NCI-H1105 treated with DMSO at 0.1 percent for 48 hours (cell line): ENCODE measurements around the gene ERVMER34-1.

ENCODE experiments used
- DNase-seq: peaks from one replicate; lab custom pipeline; 2025; lab: John Stamatoyannopoulos, UW

Gene ERVMER34-1, protein sequence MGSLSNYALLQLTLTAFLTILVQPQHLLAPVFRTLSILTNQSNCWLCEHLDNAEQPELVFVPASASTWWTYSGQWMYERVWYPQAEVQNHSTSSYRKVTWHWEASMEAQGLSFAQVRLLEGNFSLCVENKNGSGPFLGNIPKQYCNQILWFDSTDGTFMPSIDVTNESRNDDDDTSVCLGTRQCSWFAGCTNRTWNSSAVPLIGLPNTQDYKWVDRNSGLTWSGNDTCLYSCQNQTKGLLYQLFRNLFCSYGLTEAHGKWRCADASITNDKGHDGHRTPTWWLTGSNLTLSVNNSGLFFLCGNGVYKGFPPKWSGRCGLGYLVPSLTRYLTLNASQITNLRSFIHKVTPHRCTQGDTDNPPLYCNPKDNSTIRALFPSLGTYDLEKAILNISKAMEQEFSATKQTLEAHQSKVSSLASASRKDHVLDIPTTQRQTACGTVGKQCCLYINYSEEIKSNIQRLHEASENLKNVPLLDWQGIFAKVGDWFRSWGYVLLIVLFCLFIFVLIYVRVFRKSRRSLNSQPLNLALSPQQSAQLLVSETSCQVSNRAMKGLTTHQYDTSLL

DNA sequence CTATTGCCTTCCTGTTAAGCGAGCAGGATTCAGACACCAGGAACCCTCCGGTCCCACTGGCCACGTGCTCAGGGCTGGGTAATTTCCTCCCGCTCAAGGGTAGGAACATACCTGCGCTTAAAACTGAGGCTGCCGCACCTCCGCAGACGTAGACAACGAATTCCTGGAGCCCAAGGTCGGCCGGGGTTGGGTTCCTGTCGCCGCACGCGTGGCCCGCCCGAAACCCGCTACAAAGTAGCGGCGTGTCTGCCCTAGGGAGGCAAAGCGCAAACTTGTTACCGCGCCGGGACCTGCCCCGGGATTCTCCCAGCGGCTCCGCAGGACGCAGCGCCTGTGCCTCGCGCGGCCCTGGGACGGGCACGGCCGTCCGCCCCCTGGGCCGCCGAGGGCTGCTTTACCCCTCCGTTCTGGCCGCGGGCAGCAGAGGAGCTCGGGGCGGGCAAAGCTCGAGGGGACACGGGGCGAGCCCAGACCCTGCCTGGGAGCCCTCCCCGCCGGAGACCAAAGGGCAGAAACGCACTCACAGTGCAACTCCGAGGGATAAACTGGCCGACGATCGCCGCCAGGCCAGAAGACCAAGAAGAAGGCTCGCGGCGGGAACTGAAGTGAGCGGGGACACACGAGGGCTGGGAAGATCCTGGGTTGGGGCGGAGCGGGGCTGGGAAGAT lies at the start of gene ERVMER34-1:
ERVMER34-1 (minus strand) TSS at position 607 of the 668 bp plus-strand sequence. CDS start 5,905 bp downstream, outside the sequence.
- no peak for DNase-seq

DNA sequence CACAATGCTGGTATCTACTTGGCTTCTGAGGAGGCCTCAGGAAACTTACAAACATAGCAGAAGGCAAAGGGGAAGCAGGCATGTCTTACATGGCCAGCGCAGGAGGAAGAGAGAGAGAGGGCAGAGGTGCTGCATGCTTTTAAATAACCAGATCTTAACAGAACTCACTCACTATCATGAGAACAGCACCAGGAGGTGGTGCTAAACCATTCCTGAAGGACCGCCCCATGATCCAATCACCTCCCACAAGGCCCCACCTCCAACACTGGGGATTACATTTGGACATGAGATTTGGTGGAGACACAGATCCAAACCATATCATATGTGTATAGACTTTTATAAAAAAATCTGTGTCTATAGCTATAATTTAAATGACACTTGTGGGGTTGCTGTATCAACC lies 48.6 kb upstream of the ERVMER34-1 start:
- no peak for DNase-seq

DNA sequence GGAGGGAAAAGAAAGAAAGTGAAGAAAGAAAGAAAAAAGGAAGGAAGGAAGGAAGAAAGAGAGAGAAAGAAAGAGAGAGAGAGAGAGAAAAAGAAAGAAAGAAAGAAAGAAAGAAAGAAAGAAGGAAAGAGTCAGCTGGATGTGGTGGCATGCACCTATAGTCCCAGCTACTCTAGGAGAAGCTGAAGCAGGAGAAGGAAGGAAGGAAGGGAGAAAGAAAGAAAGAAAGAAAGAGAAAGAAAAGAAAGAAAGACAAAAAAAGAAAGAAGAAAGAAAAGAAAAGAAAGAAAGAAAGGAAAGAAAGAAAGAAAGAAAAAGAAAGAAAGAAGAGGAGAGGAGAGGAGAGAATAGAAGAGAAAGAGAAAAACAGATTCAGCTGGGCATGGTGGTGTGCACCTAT lies 44.3 kb upstream of the ERVMER34-1 start:
- no peak for DNase-seq

DNA sequence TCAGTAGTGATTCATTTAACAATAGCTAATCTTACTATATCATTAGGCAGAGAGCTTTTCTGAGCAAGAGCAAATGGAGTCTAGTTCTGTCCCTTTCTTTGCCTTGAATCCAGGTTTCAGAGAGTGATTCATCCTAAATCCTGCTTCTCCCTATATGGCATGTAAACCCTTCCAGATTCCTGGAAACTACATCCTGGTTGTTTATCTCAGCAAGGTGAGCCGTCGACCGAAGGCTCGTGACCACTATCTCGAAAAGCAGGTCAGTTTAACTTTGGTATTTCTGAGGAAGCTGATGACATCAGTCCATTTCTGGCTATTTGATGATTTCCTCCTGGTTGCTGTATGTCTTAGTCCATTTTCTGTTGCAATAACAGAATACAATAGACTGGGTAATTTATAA lies 40.7 kb upstream of the ERVMER34-1 start:
- no peak for DNase-seq

DNA sequence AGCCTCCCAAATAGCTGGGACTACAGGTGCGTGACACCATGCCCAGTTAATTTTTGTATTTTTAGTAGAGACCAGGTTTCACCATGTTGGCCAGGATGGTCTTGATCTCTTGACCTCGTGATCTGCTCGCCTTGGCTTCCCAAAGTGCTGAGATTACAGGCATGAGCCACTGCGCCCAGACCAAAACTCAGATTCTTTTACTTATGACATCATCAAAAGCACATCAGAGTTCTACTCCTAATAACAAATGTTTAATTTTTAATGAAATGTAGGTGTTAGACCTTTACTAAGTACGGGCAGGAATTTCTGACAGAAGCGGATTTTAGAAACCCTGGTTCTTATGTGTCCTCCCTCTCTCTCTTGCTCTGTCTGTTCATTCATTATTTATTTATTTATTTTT lies 38.5 kb upstream of the ERVMER34-1 start:
- DNase-seq = no peak

DNA sequence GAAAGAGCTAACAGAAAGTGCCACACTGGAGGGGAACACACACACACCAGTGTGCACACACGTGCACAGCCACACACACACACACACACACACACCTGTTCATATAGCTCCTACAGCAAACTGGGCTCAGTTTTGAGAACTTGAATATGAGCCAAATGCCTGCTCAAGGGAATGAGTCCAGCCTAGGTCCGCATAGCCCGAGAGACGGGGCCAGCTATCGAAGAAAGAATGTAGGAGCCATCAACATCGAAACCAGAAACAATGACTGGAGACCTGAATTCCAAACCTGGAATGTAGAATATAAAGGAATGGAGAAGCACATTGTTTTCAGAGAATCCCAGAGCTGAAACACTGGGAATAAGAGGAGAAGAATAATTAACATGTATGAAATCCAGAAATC lies 37.6 kb upstream of the ERVMER34-1 start:
- DNase-seq = no peak

DNA sequence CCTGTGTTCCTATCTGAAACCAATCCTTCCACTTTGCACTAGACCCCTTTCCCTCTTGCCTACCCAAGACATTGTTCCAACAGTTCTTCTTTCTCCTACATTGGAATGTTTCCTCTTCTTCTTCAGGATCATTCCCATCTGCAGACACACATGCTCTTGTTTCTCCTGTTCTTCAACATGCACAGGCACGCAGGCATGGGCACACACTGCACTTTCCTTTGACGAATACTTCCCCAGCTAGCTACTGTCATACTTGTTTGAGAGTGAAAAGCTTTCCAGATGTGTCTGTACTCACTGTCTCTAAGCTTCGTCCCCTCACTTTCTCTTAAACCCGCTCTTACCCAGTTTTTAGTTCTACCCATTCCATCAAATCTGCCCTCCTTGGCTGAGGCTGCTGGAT lies 31.8 kb upstream of the ERVMER34-1 start:
- DNase-seq = no peak

DNA sequence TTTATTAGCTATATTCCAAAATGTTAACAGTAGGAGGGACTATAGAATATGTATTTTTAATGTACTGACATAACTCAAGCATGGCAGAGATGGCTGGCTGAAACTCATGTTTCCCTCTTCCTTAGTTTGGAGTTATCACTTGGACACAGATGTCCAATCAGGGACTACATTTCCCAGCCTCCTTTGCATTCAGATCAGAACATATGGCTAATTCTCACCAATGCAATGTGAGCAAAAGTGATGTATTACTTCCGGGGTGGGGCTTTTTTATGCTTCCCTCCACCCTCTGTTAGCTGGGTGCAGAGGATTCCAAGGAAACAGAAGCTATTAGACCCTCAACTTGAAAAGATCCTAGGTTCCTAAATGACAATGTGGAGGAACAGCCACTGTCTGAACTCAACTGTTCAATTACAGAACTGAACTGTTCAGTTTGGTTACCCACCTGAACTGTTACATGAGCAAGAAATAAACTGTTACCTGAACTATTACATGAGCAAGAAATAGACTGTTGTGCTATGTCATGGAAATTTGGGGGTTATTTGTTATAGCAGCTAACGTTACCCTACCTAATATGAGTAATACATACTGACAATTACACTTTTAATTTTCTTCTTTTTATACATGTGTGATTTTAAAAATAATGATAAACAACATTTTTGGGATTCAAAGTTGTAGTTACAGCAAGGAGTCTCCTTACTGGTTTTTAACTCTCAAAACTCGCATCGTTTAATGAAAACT lies 29.6 kb upstream of the ERVMER34-1 start:
- no peak for DNase-seq

DNA sequence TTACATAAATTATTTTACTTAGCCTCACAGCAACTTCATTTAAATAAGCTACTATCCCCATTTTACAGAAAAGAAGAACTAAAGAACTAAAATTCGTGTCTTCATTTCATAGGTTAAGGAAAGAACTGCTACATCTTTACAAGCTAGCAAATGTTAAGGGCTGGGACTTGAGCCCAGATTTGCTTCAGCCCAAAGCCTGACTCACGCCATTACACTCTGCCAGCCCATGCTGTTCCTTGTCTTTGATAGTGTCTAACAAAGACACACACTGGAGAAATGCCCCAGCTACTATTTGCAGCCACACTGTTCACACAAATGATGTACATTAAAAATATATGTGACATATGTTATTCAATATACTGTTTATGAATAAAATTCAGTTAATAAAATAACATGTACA lies 29.0 kb upstream of the ERVMER34-1 start:
- DNase-seq = no peak

DNA sequence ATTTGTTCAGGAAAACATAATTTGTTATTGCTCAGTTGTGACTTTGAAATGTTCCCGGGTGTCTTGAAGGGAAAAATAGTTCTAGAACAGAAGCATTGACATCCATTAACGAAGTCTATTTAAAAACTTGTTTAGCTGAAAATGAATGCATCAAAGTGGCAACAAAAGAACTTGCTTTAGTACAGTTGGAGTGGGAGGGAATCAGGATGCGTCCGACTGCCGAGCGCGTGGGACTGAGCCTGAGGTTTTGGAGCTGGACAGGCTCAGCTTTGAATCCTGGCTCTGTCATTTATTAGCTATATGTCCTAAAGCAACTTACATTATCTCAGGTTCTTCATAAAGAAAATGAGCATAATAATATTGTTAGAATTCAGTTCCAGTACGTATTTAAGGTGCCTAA lies 9.0 kb upstream of the ERVMER34-1 start:
- no peak for DNase-seq

DNA sequence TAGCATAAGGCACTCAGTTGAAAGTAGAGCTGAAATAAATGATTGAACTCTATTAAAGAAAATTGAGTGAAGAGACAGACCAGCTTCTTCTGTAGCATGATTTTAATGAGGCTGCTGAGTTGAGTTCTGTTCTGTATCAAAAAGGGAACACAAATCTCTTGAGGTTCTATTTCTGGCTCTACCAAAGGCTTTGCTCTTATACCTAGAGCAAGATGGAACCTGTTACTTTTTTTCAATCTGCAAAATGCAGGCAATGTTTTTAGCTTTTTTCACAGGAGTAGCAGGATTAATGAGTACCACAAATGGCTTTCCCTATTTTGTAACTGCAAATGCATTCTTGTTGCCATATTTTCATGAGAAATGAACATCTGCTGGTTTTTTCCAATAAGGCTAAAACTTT lies 4.2 kb upstream of the ERVMER34-1 start:
- no peak for DNase-seq

DNA sequence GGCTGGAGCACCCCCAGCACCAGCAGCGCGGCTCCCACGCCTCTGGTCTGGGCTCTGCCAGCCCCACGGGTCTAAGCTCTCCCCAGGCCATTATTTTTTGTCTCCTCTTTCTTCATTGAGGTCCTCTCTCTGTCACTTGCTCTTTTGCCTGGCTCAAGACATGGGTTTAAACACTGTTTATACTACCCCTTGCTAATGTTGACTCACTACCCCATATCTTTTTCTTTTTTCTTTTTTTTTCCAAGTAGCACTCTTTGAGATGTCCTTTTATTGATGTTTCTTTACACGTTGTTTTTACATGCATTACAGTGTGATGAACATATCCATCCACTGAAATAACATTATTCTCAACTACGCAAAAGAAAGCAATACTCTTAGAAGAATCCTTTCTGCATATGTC lies 1.7 kb upstream of the ERVMER34-1 start:
- DNase-seq = no peak

DNA sequence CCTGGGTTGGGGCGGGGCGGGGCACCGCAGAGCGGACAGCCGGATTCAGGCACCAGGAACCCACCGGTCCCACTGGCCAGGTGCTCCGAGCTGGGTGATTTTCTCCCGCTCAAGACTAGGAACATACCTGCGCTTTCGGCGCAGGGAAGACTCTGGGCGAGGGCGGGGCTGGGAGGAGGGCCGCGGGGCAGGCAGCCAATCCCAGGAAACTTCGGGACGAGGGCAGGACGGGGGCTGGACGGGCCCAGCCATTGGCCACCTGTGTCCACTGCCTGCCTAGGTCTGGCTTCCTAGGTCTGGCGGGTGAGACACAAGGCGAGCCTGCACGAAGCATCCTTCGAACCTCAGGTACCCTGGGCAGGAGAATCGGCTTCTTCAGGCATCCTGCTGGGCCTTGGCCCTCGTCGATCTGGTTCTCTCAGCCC lies 274 bp upstream of the ERVMER34-1 start:
- DNase-seq = no peak

DNA sequence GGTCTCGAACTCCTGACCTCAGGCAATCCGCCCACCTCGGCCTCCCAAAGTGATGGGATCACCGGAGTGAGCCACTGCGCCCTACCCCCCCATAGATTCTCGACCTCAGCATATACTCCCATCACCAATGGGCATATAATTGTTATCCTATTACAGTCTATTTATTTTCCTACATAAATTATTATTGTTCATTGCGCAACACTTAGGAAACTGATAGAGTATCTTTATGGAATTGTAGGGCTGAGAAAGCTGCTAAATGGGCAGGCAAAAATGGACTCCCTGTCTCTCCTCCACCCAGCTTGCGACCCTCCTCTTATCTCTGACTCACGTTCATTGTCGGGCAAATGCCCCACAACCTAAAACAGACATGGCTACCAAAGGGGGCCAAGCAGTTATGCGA lies 1.0 kb downstream of the ERVMER34-1 start:
- DNase-seq = no peak

DNA sequence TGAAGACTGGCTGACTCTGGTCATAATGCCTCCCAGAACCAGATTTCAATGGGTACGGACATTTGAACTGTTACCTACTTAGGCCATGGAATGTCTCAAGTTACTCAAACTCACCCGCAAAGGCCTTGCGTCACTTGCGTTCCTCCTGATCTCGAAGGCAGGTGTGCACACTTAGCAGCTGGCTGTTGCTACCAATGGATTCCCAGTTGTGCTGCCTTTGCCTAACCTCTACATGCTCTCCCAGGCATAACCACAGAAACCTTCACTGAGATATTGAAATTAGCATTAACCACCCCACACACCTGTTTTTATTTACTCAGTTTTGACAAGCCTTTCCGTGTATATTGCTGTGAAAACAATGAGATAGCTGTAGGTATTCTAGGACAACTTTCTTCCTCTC lies 2.8 kb downstream of the ERVMER34-1 start:
- no peak for DNase-seq

DNA sequence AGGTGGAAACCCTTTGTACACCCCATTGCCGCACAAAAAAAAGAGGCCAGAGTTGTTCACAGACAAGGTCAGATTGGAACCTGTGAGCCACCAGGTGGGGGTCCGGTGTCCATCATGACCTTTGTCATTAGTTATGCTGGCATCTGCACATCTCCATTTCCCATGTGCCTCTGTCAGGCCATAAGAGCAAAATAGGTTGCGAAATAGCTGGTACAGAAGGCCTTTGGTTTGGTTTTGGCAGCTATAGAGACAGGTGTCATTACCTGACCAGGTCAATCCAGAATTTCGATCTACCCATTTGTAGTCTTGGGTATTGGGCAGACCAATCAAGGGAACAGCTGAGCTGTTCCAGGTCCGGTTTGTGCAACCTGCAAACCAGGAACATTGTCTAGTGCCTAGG lies 6.6 kb downstream of the ERVMER34-1 start:
- no peak for DNase-seq

DNA sequence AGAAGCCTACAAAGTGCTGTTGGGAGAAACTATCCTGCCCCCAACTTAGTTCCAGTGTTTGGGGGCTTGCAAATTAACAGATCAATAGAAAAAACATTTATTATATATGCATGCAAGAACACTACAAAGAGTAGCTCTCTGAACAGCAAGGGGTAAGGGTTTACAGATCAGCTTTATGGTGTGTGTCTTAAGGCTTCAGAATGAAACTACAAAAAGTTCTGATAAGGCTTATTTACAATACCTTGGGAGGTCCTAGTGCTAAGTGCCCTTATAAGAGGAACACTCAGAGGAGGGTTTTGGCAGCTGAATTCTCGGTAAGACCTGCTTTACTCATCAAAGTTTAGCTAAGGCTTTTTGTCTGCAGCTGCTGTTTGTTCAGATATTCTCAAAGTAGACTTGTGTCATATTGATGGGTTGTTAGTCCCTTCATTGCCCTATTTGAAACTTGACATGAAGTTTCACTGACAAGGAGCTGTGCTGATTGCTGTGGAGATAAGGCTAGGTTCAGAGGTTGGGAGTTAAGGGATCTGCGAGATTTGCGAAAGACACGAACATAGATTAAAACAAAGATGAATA lies 7.7 kb downstream of the ERVMER34-1 start:
- no peak for DNase-seq

DNA sequence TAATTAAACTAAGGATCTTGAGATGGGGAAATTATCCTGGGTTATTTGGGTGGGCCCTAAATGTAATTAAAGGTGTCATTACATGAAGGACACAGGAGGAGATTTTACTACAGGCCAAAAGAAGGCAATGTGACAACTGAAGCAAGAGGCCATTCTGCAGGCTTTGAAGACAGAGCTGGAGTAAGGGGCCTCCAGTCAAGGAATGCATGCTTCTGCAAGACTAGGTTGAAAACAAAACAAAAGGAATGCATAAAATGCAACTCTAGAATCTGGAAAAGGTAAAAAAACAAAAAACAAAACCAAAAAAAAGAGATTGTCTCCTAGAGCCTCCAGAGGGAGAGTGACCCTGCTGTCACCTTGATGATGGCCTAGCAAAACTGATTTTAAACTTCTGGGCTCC lies 21.6 kb downstream of the ERVMER34-1 start:
- DNase-seq = no peak

DNA sequence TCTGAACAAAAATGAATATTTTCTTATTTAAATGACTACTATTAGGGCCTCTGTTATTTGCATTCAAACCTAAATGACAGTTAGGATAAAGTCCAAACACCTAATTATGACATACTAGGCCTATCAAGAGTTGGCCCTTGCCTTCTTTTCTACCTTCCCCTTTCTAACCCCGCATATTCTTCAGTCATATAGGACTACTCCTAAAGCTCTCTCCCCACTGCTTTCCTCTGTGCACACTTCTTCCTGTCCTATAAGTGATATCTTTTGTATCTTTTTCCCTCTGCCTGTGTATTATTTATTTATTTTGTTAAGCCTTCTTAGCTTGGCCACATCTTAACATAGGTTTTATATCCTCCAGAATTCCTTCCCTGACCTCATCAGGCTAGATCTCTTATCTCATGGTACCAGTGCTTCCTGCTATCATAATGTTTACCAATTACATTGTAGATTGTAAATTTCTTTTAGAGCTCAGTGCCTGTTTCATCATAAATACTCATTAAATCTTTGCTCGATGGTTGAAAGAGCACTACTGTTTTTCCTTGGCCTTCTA lies 22.5 kb downstream of the ERVMER34-1 start:
- no peak for DNase-seq

DNA sequence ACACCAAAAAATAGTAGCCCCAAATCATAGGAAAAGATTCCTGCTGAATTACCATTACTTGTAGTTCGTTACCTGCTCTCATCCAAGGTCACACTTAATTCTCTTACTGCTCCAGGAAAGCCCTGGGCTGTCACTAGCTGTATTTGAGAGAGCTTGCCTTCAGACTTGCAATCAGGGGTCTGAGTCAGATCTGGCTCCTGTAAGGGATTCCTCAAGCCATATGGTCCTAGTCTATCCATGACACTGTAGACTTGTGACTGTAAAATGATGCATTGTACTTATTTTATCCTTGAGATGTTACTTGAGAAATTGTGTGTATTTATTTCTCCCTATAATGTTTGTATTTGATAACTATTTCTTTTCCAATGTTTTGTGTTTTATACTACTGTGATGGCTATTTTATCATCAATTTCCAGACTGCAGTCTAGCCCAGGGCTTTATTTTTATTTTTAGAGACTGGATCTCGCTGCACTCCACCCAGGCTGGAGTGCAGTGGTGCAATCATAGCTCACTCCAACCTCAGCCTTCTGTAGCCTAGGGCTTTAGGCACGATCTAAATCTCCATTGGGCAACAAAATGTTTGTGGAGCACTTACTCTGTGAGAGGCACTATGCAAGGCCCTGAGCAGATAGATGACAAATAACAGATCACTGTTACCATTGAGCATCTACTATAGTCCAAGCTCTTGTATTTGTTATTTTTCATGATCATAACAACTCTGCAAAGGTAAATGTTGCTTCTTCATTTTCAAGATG lies 24.2 kb downstream of the ERVMER34-1 start:
- DNase-seq = no peak
